ENCODE data around the gene TMC8.
"Not testable (repeated sequence)": the region's sequence is repeated elsewhere in the genome, so short reads cannot be mapped to it uniquely, and the experiment has no call there.

TMC8 gene

DNA sequence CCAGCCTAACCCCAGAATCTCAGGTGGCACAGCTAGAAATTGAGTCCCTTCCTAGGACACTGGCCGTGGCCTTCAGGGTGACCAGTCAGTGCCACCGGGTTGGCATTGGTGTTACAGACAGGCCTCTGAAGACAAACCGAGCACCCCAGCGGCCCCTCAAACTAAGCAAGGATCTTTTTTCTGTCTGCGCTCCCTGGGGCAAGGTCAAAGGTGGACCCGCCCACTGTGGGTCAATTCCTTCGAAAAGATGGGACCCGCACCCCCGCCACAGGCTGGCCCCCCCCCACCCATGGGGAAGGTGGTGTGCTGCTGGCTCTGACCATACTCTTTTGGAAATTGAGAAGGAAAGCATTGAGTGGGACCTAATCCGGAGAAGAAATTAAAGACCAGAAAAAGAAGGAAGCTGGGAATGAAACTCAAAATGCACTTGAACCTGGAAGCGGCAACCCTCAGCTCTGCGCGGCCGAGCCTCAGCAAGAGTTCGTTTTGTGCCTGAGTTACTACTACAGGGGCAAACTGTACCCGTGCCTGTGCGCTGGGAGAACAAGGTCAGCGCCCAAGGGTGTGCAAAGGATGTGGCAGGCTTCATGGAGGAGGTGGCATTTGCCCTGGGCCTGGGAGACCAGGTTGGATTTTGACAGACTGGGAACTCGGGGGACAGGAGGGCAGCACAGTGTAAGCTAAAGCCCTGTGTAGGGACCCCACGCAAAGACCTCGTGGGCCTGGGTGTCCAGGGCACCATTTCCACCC lies 22.4 kb upstream of the TMC8 start:
- in situ Hi-C loops (cut with MboI; ENCODE audit: low pct_unique_long_range_greater_than_20kb, low sequenced_read_pairs): no loop called here

DNA sequence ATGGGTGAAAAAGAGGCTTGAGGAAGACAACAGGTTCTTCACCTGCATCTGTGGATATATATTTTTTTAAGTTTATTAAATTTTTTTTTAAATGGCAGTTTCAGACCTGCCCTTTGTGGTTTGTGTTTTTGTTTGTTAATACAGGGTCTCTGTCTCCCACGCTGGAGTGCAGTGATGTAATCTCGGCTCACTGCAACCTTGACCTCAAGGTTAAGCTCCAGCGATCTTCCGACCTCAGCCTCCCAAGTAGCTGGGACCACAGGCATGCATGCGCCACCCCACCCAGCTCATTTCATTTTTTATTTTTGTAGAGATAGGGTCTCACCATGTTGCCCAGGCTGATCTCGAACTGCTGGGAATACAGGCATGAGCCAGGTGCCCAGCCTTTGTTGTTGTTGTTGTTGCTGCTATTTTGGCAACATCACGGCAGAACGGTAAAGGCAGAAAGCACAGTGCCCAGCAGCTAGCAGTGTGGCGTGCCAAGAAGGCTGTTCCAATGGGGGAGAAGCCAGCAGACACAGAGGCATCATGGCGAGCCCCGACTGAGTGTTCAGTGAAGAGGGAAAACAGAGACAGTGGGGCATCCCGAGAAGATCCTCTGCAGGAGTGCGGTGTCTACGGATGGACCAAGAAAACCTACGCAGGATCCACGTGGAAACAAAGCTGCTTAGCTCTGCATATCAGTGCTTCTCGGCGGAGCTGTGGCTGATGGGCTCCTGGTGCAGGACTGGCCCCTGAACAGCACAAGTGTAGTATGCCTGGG lies 21.7 kb upstream of the TMC8 start:
- in situ Hi-C loops (cut with MboI; ENCODE audit: low pct_unique_long_range_greater_than_20kb, low sequenced_read_pairs): no loop called here
- DNase-seq: no peak

More for the DNA sequence above, 22.4 kb upstream of the TMC8 start:
- DNase-seq: no peak

DNA sequence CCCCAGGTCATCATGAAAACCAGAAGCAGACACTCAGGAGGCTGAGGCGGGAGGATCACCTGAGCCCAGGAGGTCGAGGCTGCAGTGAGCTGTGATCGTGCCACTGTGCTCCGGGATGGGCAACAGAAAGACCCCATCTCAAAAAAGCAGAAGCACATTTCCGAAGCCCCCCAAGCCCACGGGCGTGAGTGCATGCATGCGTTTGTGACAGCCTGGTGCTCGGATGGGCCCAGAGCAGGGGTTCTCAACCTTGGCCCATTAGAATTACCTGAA lies 21.1 kb upstream of the TMC8 start:
- no peak for DNase-seq
- in situ Hi-C loops (cut with MboI; ENCODE audit: low pct_unique_long_range_greater_than_20kb, low sequenced_read_pairs): no loop called here

DNA sequence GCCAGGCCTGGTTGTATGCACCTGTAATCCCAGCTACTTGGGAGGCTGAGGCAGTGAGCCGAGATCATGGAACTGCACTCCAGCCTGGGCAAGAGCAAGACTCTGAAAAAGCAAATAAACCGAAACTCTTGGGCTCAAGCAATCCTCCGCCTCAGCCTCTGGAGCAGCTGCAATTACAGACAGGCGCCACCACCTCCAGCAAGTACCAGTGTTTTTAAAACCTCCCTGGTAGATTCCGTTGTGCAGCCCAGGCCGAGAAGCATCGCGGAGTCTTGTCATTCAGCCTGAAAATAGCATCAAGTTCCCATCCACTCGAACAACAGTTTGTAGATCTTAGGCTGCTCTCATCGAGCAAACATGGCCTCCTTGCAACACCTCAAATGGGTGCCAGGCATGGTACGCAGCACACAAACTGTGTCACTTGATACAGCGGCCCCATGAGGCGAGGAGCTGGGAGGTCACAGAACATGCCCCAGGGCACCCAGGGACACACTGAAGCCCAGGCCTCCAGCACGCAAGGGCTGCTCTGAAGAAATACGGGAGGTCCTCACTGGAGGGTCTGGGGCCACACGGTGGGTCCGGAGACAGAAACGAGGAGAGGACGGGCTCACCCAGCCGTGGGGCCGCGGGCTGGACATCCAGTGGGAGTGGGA lies 20.1 kb upstream of the TMC8 start:
- in situ Hi-C loops (cut with MboI; ENCODE audit: low pct_unique_long_range_greater_than_20kb, low sequenced_read_pairs): no loop called here
- no peak for DNase-seq

DNA sequence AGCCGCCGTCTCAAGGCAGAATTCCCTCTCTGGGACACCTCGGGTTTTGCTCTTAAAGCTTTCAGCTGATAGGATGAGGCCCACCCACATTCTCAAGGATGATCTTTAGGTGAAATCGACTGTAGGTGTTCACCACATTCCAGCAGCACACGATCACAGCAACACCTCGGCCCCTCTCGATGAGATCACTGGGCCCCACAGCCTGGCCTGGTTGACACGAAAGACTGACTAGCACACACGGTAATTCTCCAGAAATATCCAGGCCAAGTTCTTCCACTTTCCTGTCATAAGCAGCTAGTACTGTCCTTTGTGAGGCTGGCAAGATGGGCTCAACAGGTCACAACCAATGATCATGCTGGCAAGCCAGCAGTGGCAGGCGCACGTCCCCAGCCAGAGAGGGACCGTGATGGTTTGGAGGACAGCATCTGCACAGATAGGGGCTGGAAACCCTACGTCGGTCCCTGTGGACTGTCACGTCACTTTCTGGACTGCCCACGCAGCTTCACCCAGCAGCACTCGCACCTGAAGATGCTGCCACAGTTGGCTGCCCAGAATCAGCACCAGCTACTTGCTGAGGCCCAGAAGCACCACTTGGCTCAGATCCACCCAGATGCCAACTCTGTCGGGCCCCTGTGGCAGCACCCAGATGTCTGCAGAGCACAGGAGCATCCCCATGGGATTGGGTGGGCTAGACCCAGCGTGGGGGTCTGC lies 19.4 kb upstream of the TMC8 start:
- in situ Hi-C loops (cut with MboI; ENCODE audit: low pct_unique_long_range_greater_than_20kb, low sequenced_read_pairs): no loop called here
- no peak for DNase-seq

DNA sequence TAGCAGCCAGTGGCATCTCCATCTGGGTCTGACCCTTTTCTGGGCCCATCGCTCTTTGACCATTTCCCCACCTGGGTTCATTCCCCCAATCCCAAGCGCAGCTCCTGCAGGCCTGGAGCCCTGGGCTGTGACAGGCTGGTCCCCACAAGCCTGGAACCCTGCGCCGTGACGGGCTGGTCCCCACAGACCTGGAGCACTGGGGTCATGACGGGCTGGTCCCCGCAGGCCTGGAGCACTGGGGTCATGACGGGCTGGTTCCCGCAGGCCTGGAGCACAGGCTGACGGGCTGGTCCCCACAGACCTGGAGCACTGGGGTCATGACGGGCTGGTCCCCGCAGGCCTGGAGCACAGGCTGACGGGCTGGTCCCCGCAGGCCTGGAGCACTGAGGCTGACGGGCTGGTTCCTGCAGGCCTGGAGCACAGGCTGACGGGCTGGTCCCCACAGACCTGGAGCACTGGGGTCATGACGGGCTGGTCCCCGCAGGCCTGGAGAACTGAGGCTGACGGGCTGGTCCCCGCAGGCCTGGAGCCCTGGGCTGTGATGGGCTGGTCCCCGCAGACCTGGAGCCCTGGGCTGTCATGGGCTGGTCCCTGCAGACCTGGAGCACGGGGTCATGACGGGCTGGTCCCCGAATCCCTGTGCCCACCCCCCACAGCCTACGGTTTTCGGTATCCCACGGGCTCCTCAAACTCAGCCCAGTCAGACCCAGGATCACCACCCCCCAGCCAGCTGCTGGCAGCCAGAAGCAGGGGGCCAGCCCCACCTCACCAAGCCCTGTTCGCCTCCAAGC lies 18.6 kb upstream of the TMC8 start:
- no peak for DNase-seq
- in situ Hi-C loops (cut with MboI; ENCODE audit: low pct_unique_long_range_greater_than_20kb, low sequenced_read_pairs): no loop called here

DNA sequence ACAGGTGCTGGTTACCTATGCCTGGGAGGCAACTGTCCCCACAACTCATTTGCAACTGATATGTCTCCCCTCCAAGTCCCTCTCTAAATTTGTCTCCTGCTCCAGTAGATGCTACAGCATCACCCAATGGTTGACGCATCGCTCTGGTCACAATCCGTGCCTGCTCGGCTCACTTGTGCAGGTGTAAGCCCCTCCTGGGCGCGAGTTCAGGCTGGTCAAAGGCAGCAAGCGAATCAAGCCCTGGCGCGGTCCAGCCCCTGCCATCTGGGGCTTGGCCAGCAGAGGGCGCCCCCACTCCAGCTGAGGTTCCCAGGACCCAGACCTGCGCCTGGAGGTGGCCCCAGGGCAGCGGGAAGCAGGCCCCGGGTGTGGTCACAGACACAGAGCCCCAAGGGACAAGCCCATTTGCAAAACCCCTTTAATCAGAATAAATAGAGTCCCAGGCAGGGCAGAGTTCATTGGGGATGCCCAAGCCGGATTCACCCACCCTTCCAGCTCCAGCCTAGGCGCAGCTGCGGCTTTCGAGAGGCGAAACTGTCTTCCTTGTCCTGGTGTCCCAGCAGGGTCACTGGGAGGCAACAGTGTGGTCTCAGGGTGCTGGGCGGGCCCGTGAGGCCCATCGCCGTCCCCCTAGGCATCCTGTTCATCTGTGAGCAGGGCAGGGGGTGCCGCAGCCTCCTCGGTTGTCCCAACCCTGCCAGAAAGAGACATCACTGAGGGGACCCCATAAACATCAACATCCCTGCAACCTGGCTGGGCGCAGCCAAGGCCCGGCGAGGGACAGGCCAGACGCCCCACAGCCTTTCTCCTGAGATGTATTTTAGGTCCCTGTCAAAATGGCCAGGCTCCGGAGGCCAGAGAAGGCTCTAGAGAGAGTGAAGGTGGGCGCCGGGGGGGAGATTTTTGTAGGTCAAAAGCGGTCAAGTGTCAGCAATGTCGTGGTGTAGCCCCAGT lies 17.8 kb upstream of the TMC8 start:
- peak; percentile 77 for DNase-seq
- in situ Hi-C loops (cut with MboI; ENCODE audit: low pct_unique_long_range_greater_than_20kb, low sequenced_read_pairs): no loop called here

DNA sequence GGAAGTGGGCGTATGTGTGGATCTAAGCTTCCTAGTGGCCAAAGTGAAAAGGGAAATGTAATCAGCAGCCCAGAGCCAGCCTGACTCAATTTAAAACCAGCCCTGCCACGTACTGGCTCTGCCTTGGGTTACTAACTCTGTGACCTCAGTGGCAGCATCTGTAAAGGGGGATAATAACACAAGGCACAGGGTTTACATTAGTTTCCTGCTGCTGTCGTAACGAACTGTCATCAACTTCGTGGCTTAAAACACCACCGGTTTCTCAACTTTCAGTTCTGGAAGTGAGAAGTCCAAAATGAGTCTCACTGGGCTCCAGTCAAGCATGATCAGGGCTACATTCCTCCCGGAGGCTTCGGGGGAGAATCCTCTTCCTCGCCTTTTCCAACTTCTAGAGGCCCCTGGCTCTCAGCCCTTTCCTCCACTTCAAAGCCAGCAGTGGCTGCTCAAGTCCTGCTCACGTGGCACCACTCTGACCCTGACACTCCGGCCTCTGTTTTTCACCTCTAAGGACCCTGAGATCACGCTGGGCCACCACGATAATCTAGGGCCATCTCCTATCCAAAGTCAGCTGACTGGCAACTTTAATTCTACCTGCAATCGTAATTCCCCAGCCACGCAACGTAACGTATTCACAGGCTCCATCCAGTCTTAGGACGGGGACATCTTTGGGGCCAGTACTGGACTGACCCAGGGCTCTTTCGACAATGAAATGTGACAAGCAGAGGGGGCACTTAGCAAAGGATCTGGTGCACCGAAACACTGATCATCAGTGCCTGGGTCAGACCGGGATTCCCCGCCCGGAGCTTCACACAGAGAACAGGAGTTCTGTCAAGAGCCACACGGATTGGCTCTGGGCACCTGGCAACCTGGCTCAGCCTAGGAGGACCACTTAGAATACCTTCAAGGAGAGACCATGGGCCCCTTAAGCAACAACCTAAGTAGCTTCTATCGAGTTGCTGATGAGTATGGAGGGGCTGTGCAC lies 16.5 kb upstream of the TMC8 start:
- in situ Hi-C loops (cut with MboI; ENCODE audit: low pct_unique_long_range_greater_than_20kb, low sequenced_read_pairs): no loop called here
- no peak for DNase-seq

DNA sequence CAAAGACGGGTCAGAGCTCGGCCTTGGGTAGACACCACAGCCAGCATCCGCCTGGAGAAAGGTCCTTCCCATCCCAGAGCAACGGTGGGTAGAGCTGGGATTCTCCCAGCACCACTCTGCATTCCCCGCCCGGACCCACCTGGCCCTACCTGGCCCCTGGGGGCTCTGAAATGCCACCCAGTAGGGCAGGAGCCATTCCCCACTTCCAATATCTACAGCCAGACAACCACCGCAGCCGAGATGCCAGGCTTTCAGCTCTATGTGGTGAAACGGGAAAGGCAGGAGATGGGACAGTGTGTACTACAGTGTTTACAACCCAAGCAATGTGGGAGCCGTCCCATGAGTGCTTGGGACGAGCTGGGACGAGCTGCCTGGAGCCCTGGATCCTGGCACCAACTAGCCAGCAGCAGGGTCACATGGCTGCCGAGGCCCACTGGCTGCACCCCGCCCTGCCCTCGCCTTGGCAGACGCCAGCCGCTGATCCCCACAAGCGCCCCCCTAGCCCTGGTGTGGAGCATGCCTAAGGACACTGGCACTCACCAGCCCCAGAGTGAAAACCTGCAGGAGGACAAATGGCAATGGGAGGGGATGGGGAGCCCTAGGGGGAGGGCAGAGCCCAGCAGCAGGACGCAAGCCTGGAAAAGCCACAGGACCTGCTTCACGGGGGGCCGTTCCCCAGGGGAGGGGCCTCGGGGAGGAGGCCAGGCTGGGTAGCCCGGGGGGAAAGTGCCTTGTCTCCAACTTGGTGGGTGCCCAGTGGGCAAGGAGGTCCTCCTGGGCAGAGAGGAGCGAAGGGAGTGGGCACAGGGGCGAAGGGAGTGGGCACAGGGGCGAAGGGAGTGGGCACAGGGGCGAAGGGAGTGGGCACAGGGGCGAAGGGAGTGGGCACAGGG lies 15.5 kb upstream of the TMC8 start:
- DNase-seq: no peak
- in situ Hi-C loops (cut with MboI; ENCODE audit: low pct_unique_long_range_greater_than_20kb, low sequenced_read_pairs): no loop called here

DNA sequence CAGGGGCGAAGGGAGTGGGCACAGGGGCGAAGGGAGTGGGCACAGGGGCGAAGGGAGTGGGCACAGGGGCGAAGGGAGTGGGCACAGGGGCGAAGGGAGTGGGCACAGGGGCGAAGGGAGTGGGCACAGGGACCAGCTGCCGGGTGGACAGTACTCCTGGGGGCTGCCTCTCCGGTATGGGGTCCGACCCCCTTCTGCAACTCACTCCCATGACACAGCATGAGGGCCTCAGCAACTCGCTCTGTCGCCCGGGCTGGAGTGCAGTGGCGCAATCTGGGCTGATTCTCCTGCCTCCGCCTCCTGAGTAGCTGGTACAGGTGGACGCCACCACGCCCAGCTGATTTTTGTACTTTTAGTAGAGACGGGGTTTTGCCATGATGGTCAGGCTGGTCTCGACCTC lies 14.8 kb upstream of the TMC8 start:
- DNase-seq; in situ Hi-C loops (cut with MboI; ENCODE audit: low pct_unique_long_range_greater_than_20kb, low sequenced_read_pairs): not testable (repeated sequence)

DNA sequence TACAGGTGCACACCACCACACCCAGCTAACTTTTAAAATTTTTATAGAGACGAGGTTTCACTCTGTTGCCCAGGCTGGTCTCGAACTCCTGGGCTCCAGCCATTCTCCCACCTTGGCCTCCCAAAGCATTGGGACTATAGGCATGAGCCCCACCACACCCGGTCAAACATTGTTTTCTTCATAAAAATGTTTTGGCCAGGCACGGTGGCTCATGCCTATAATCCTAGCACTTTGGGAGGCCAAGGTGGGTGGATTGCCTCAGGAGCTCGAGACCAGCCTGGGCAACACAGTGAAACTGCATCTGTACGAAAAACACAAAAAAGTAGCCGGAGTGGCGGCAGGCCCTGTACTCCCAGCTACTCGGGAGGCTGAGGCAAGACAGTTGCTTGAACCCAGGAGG lies 14.2 kb upstream of the TMC8 start:
- DNase-seq: no peak
- in situ Hi-C loops (cut with MboI; ENCODE audit: low pct_unique_long_range_greater_than_20kb, low sequenced_read_pairs): no loop called here

DNA sequence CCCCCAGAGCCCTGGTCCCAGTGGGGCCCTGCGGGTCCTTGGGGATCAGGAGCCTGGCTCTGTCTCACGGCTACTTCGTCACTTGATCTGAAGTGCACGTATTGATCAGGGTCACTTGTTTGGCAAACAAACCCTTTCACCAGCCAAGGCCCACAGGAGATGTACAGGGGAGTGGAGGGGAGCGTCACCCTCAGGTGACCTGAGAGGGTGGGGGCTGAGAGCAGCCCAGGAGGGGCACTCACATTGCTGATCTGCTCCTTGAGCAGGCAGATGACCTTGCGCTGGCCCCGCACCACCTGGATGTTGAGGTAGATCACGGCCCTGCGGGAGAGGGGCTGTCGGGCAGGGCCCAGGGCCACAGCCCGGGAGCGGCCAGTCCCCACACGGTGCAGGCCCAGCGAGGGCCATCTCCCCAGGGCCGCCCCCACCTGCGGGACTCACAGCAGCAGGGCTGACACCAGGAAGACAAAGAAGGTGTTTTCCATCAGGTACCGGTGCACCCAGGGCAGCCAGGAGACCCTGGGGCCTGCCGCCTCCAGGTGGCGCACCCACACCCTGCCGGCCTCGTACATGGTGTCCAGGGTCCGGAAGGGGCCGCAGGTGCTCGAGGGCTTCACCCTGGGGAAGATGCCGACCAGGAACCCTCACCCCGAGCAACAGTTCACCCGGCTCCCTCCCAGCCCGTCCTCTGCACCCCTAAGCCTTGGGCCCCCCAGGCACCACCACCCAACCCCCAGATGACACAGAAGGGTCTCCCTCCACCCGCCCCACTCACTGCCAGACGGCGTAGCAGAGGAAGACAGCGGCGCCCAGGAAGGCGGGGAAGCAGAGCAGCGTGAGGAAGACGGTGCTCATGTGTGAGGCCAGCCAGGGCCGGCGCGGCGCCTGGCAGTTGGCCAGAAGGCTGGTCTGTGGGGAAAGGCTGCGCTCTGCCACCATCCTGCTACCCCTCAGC lies 13.3 kb upstream of the TMC8 start:
- no peak for DNase-seq
- in situ Hi-C loops (cut with MboI; ENCODE audit: low pct_unique_long_range_greater_than_20kb, low sequenced_read_pairs): no loop called here

DNA sequence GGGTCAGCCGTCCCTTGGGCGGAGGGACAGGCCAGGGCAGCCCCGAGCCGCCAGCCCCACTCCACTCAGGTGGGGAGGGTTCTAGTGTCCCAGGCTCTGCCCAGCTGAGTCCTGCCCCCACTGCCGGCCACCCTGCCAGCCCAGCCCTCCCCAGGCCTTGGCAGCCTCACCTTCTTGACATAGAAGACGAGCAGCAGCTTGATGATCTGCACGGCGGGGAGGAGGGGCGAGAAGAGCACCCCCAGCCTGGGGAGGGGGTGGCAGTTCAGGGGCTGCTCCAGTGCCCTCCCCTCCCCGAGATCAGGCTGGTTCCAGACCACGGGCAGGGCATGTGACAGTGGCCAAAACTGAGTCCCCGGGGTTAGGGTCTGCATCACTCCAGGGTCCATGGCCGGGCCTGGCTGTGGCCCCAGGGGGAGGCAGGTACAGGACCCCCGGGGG lies 11.8 kb upstream of the TMC8 start:
- in situ Hi-C loops (cut with MboI; ENCODE audit: low pct_unique_long_range_greater_than_20kb, low sequenced_read_pairs): no loop called here
- no peak for DNase-seq

DNA sequence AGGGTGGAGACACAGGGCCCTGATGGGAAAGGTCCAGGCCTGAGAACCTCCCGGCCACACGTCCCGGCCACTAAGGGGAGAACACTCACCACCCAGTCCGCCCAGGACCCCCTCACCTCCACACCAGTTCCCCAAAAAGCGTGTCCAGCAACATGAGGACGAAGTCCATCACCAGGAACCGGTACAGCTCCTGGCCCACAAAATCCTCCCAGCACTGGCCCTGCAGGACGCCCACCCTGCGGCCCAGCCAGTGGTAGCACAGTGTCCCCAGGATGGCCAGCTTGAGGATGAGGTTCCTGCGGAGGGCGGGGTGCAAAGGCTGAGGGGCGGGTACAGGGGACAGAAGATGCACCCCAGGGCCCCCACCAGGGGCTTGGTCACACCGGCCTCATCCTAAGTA lies 10.0 kb upstream of the TMC8 start:
- in situ Hi-C loops (cut with MboI; ENCODE audit: low pct_unique_long_range_greater_than_20kb, low sequenced_read_pairs): no loop called here
- DNase-seq: no peak
